Osteocyte (in vitro differentiated cells): ENCODE measurements around the gene OVCH1. TPM values are rescaled to one million over a fixed set of nuclear protein-coding genes. Genes with fewer than 3 reads are reported as not detected.

Experiments
- DNase-seq: peaks from one replicate; pipeline ENCODE4 v3.0.0; 2021; ENCODE audit warnings: mixed read lengths; ENCODE audit not compliant: unreplicated experiment; ENCODE audit errors: extremely low spot score
- H3K27ac Mint-ChIP-seq: one replicate; pipeline ENCODE4 v1.8.0; 2021; ENCODE audit warnings: mild to moderate bottlenecking, mixed read lengths; ENCODE audit not compliant: unreplicated experiment
- H3K27me3 Mint-ChIP-seq: one replicate; pipeline ENCODE4 v1.8.0; 2021; ENCODE audit warnings: mixed read lengths; ENCODE audit not compliant: unreplicated experiment
- H3K36me3 Mint-ChIP-seq: one replicate; pipeline ENCODE4 v1.8.0; 2021; ENCODE audit warnings: mixed read lengths; ENCODE audit not compliant: unreplicated experiment
- H3K4me1 Mint-ChIP-seq: one replicate; pipeline ENCODE4 v1.8.0; 2021; ENCODE audit warnings: mixed read lengths; ENCODE audit not compliant: unreplicated experiment
- H3K4me3 Mint-ChIP-seq: one replicate; pipeline ENCODE4 v1.8.0; 2021; ENCODE audit warnings: mild to moderate bottlenecking, moderate library complexity, mixed read lengths; ENCODE audit not compliant: unreplicated experiment
- H3K9me3 Mint-ChIP-seq: one replicate; pipeline ENCODE4 v1.8.0; 2021; ENCODE audit warnings: mixed read lengths; ENCODE audit not compliant: unreplicated experiment
- CTCF ChIP-seq: fragments of 200-600 bp; sonication (generic); IDR thresholded peaks from 2 replicates; pipeline ENCODE4 v1.5.0; 2021; ENCODE audit warnings: antibody characterized with exemption, mild to moderate bottlenecking, moderate library complexity
- total RNA-seq: library from RNA; stranded (reverse); gene quantifications from 2 replicates; pipeline ENCODE4 v1.2.1, GENCODE V29; 2021

The OVCH1 gene
- total RNA-seq, 1 donor from 2014 or later, result 0.46 TPM

DNA sequence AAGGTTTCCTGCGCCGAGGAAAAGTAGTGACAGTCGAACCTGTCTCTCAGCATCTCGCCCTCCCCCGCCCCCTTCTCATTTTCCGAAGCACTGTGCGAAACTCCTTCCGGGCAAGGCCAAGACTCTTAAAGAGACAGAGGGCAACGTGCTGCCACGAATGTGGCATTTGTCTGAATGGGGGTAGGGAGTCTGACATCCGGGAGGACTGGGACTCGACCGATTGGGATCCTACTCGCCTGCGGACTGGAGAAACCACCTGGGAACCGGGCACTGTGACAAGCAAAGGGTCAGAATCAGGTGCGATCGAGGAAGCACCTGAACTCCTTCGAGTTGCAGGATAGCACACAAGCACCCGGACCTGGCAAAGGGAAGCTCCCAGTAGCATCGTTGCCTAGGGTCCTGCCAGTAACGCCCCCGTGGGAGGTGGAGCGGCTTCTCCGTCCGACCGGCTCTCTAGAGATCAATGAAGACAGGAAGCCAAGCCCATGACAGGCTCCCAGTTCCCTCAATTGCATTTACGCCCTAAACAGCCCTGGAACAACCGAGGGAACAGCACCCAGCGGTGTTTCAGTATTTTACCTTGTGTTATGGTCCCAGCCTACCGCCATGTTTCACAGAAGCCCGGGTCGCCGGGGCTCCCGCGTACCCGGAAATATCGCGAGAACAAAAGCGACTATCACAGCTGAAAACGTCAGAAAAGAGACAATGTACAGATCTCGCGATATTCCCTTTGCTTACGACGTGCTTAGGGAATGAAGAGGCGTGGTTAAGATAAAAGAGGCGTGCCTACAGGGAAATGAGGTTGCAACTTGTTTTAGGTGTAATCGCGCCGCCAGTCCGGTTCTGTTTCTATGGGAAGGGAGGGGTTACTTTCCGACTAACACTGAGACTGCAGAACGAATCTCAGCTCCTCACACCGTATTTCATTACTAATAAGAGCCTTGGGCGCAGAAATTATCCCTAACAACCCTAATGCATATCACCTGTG lies 116.7 kb downstream of the OVCH1 start, which contains the start of gene ERGIC2:
ERGIC2 (minus strand) TSS at position 637 of the 988 bp plus-strand sequence. CDS start 9,539 bp downstream, outside the sequence.
- no peak for TF ChIP-seq CTCF
- Mint-ChIP-seq H3K4me3 (peak within 1 kb of the TSS; percentile 91), H3K9me3 (no peaks in the 10 kb centered on the region), H3K4me1 (peaks cover 26% of the 10 kb centered on the region), H3K27ac (peak within 1 kb of the TSS; percentile 88), H3K36me3 (peaks cover 8% of the 10 kb centered on the region), H3K27me3 (peaks cover 12% of the 10 kb centered on the region)
- peak; percentile 96 for DNase-seq

Other genes with a start within 250 kb of the OVCH1 start
- 70.3 and 77.5 TPM in 2 replicates for gene ERGIC2, start 116.5 kb downstream of the OVCH1 start, total RNA-seq